Measurements from ENCODE around the gene NR5A2.

NR5A2 gene

DNA sequence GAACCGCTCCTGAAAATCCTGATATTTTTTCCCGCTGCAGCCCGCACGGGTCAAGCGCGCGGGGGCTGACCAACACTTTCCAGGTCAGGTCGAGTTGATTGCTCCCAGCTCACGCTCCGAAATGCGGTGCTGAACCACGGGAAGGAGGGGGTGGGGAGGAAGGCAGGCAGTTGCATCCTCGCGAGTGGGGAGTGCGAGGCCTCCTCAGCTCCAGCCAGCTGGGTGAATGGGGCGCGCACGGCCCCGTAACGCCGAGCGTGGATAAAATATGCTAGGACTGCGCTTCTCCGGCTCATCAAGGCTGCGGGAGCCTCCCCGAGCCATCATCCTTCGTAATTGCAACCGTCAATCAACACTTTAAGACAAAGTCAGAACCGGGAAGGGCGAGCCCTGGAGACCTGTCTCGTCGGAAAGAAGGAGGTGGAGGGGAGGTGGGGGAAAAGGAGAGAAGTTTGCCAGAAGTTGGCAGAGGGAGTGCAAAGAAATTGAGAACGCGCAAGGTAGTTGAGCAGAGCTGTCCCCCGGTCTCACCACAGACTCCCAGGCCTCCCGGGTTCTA is 8.0 kb downstream of the NR5A2 start:
- peak overlapping the region; percentile 43 for H3K4me3 ChIP-seq (ENCODE audit: low read length)
- no peak for TF ChIP-seq CTCF (conservative IDR thresholded peaks at IDR 0.05; ENCODE audit: low read length)
- DNase-seq (ENCODE audit: low read depth): no peak

DNA sequence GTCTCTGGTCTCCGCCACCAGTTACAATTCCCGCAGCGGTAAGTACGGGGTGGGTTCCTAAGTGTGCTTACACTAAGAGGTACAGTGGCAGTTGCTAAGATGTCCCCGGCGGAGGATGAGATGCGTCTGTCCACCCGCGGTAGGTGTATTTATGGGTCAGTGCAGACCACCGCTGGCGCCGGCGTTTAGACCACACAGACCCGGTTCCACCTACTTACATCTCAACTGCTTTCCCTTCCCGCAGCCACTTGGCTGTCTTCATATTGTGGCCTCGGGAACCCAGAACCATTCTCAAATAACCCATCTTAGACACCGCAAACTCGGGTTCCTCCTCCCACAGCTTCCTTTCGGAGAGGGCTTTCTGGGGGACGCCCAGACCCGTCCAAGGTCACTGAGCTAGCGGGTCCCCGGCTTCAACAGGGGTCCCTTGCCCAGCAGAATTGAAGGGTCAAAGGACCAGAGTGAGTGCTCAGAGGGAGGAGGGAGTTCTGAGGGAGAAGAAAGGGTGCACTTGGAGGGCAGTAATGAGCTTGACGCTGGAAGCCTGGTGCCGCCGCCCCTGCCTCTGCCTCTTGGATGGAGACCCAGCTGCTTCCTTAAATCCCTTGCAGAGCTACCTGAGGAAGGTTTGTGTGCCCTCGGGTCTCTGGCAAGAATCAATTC is 8.6 kb downstream of the NR5A2 start:
- no peak overlapping the region; the same call in 1 of the 2 replicates for H3K4me3 ChIP-seq (ENCODE audit: low read length)
- no peak for DNase-seq (ENCODE audit: low read depth)
- TF ChIP-seq CTCF (conservative IDR thresholded peaks at IDR 0.05; ENCODE audit: low read length): no peak

- H3K4me3 ChIP-seq (ENCODE audit: low read length): no peak overlapping the region
- DNase-seq (ENCODE audit: low read depth): no peak
- no peak for TF ChIP-seq CTCF (conservative IDR thresholded peaks at IDR 0.05; ENCODE audit: low read length)
Measured at GRCh38 chr1:200036619-200037270, 9.2 kb downstream of the NR5A2 start.

GRCh38 chr1:200037501-200037900 is 10.0 kb downstream of the NR5A2 start:
- H3K4me3 ChIP-seq (ENCODE audit: low read length): no peak overlapping the region

DNA sequence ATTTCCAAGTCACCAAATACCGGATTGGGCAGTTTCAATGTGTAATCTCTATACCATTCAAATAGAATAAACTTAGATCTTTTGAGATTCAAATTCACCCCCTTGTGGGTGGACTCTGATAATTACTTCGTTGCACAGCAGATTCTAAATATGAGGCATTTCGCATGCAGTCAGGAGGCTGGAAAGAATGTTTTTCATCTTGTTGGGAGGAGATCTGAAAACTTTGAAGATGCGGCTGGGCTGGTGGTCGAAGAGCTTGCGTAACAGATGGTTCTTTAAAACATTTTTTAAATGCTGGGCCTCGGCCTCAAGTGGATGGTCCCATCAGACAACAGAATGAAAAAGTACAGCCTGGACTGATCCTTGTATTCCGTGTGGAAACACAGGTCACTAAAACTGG is 10.4 kb downstream of the NR5A2 start:
- no peak overlapping the region for H3K4me3 ChIP-seq (ENCODE audit: low read length)
- DNase-seq (ENCODE audit: low read depth): no peak
- TF ChIP-seq CTCF (conservative IDR thresholded peaks at IDR 0.05; ENCODE audit: low read length): no peak

More at GRCh38 chr1:200037501-200037900, 10.0 kb downstream of the NR5A2 start:
- DNase-seq (ENCODE audit: low read depth): no peak
- TF ChIP-seq CTCF (conservative IDR thresholded peaks at IDR 0.05; ENCODE audit: low read length): no peak

DNA sequence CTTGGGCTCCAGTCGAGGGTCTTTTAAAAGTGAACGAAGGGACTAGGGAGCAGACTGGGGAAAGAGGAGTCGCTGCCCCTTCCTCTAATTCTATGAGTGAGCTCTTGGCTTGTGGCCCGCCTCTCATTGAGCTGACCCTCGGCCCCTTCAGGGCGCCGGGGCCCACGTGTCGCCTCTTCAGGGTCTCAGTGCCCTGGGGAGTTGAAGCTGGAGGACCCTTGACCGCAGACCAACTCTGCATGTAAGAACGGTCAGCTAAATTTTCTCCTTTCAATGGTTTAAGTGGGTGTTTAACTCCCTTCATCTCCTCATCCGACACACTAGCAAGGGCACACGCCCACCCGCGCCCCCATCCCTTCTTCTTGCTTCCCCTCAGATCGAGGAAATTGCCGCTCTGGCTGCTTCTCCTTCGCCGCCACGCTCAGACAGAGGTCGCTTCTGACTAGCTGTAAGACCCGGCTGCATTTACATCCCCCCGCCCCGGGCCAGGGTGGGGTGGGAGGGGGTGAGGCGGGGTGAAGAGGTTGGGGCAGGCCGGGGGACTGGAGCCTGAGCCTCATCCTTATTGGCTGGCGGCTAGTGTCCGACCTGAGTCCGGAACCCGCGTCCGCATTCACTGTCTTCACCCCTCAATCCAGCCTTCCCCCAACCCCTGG is 10.9 kb downstream of the NR5A2 start:
- TF ChIP-seq CTCF (conservative IDR thresholded peaks at IDR 0.05; ENCODE audit: low read length): no peak
- H3K4me3 ChIP-seq (ENCODE audit: low read length): peak overlapping the region; percentile 67
- DNase-seq (ENCODE audit: low read depth): no peak

All from AG10803 (cell line).